Measurements from ENCODE around the gene DCAF8L1. TPM values are rescaled to one million over a fixed set of nuclear protein-coding genes. Genes with fewer than 3 reads are reported as not detected.
"Not testable (repeated sequence)": the region's sequence is repeated elsewhere in the genome, so short reads cannot be mapped to it uniquely, and the experiment has no call there.

The DCAF8L1 gene
- total RNA-seq, 4 donors from 2014 or later: not detected

- WGBS, 2 donors: 69 to 75% methylated on average over 1 of the region's 1 CpG
These were observed 16.8 kb downstream of the DCAF8L1 start for GRCh38 chrX:27964432-27964831.

DNA sequence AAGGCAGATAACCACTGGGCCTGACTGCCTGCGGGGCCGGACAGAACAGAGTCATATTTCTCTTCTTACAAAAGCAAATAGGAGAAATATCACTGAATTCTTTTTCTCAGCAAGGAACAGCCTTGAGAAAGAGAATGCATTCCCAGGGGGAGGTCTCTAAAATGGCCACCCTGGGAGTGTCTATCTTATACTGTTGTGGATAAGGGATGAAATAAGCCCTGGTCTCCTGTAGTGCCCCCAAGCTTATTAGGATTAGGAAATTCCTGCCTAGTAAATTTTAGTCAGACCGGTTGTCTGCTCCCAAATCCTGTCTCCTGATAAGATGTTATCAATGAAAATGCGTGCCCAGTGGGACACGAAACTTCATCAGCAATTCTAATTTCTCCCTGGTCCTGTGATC, 20.8 kb downstream of the DCAF8L1 start:
- H3K9me3 ChIP-seq; H3K4me3 ChIP-seq; H3K27ac ChIP-seq; DNase-seq (ENCODE audit: low spot score in 2 of 2); H3K4me1 ChIP-seq; H3K27me3 ChIP-seq; H3K36me3 ChIP-seq: not testable (repeated sequence)
- WGBS, 2 donors: 89 to 100% methylated on average over 5 of the region's 5 CpGs

More at GRCh38 chrX:27964432-27964831, 16.8 kb downstream of the DCAF8L1 start:
- DNase-seq (ENCODE audit: low spot score in 2 of 2): no peak
- Histone ChIP-seq H3K27ac (no peak overlapping the region), H3K27me3 (no peaks in the 10 kb centered on the region), H3K9me3 (peaks cover 0 to 3% (median 0%) of the 10 kb centered on the region in 4 donors), H3K36me3 (no peaks in the 10 kb centered on the region), H3K4me1 (no peaks in the 10 kb centered on the region), H3K4me3 (no peak overlapping the region)
- TF ChIP-seq EP300 (IDR thresholded peaks at IDR 0.05) (no peak), POLR2A (IDR thresholded peaks at IDR 0.05) (no peak)
- TF ChIP-seq, protein P1, sequence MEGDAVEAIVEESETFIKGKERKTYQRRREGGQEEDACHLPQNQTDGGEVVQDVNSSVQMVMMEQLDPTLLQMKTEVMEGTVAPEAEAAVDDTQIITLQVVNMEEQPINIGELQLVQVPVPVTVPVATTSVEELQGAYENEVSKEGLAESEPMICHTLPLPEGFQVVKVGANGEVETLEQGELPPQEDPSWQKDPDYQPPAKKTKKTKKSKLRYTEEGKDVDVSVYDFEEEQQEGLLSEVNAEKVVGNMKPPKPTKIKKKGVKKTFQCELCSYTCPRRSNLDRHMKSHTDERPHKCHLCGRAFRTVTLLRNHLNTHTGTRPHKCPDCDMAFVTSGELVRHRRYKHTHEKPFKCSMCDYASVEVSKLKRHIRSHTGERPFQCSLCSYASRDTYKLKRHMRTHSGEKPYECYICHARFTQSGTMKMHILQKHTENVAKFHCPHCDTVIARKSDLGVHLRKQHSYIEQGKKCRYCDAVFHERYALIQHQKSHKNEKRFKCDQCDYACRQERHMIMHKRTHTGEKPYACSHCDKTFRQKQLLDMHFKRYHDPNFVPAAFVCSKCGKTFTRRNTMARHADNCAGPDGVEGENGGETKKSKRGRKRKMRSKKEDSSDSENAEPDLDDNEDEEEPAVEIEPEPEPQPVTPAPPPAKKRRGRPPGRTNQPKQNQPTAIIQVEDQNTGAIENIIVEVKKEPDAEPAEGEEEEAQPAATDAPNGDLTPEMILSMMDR (IDR thresholded peaks at IDR 0.05): no peak

GRCh38 chrX:27953171-27953570, 28.1 kb downstream of the DCAF8L1 start:
- Histone ChIP-seq H3K36me3 (no peaks in the 10 kb centered on the region), H3K27me3 (no peaks in the 10 kb centered on the region), H3K27ac (no peak overlapping the region), H3K9me3 (no peaks in the 10 kb centered on the region), H3K4me3 (no peak overlapping the region), H3K4me1 (no peaks in the 10 kb centered on the region)
- TF ChIP-seq, protein P1 (IDR thresholded peaks at IDR 0.05): no peak
- TF ChIP-seq POLR2A (IDR thresholded peaks at IDR 0.05): no peak
- TF ChIP-seq EP300 (IDR thresholded peaks at IDR 0.05): no peak
- DNase-seq (ENCODE audit: low spot score in 2 of 2): no peak
- 59 to 61% methylated on average over 1 of the region's 1 CpG for WGBS, 2 donors

GRCh38 chrX:27933361-27933760, 47.9 kb downstream of the DCAF8L1 start:
- no peak for DNase-seq (ENCODE audit: low spot score in 2 of 2)
- no peak overlapping the region for H3K4me3 ChIP-seq
- WGBS, 2 donors: 65 to 80% methylated on average over 4 of the region's 4 CpGs

More at GRCh38 chrX:27933361-27933760, 47.9 kb downstream of the DCAF8L1 start:
- TF ChIP-seq, protein P1 (IDR thresholded peaks at IDR 0.05): no peak
- TF ChIP-seq EP300 (IDR thresholded peaks at IDR 0.05) (no peak), POLR2A (IDR thresholded peaks at IDR 0.05) (no peak)
- Histone ChIP-seq H3K27ac (no peak overlapping the region), H3K9me3 (no peaks in the 10 kb centered on the region), H3K27me3 (peaks cover 0 to 6% of the 10 kb centered on the region in 2 donors), H3K4me1 (no peaks in the 10 kb centered on the region), H3K36me3 (no peaks in the 10 kb centered on the region)

Other genes starting within 250 kb of the DCAF8L1 start
- gene MAGEB10, start 173.5 kb downstream of the DCAF8L1 start, total RNA-seq: not detected